GM12875 (cell line): ENCODE results near the gene HERC3.

ENCODE experiments used
- H3K4me3 ChIP-seq: one replicate; pipeline ENCODE4 v1.5.1; 2011; ENCODE audit warnings: low read depth, low read length, control low read depth
- CTCF ChIP-seq: IDR thresholded peaks from 2 replicates; pipeline ENCODE4 v1.5.1; 2011; ENCODE audit warnings: low read depth, mild to moderate bottlenecking, control low read depth, inconsistent platforms, low read length, moderate library complexity, borderline replicate concordance; ENCODE audit not compliant: insufficient read depth

The HERC3 gene

GRCh38 chr4:88643932-88644331 lies 51.7 kb downstream of the HERC3 start:
- TF ChIP-seq CTCF: no peak
- no peak overlapping the region for H3K4me3 ChIP-seq

GRCh38 chr4:88645994-88646393 lies 53.7 kb downstream of the HERC3 start:
- no peak for TF ChIP-seq CTCF
- no peak overlapping the region for H3K4me3 ChIP-seq

- H3K4me3 ChIP-seq: no peak overlapping the region
- TF ChIP-seq CTCF: no peak
Measured at GRCh38 chr4:88646528-88647280, 54.4 kb downstream of the HERC3 start.

GRCh38 chr4:88649716-88650115 lies 57.4 kb downstream of the HERC3 start:
- H3K4me3 ChIP-seq: no peak overlapping the region
- TF ChIP-seq CTCF: no peak

- no peak overlapping the region for H3K4me3 ChIP-seq
- no peak for TF ChIP-seq CTCF
Measured at GRCh38 chr4:88653371-88653946, 61.2 kb downstream of the HERC3 start.

- TF ChIP-seq CTCF: no peak
- no peak overlapping the region for H3K4me3 ChIP-seq
Measured at GRCh38 chr4:88655226-88655625, 62.9 kb downstream of the HERC3 start.
